ENCODE results near the gene KDM1B.

KDM1B gene

DNA sequence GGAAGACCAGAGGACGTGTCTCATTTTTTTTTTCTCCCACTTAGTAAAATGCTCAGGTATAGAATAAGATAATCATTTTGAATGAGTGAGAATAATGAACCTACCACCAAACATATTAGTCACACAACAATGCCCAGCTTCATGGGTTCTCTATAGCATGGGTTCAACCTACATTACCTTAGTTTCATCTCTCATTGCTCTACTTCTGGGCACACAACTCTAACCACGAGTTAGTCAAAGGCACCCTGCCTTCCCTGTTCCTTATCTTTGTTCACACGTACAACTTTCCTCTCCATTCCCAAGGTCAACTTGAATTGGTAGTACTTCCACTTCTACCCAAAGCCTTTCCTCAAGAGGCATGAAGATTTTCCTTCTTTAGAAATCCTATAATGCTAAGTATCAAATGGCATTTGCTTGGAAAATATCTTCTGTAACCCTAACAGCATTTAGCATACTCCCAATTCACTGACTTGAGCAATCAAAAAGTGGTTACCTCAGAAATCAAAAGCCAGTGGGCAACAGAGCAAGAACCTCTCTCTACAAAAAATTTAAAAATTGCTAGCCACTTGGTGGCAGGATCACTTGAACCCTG is 88.2 kb downstream of the KDM1B start:
- peaks cover 46% of the 10 kb centered on the region for H3K4me1 Mint-ChIP-seq (ENCODE audit: low read depth)
- peaks cover 50% of the 10 kb centered on the region for H3K36me3 Mint-ChIP-seq (ENCODE audit: low read depth)

DNA sequence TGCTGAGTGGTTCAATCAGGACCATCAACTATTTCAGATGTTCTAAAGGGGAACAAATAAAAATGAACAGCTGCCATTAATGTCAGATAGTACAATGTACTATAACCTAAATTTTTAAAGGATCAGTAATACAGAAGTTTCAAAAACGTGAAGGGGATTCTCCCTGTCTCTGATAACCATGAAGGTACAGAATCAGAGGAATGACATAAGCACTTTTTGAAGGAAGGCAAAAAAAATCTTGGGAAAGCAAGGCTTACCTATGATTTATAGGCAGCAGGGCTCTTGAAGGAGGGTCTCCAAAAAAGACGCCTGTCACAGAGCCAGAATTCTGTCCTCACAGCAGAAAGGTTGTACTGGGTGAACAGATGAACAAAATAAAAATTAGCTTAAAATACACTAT is 89.0 kb downstream of the KDM1B start:
- no peaks in the 10 kb centered on the region for H3K27me3 Mint-ChIP-seq (ENCODE audit: low read depth)
- H3K36me3 Mint-ChIP-seq (ENCODE audit: low read depth), result peaks cover 57% of the 10 kb centered on the region
- H3K9me3 Mint-ChIP-seq, result no peaks in the 10 kb centered on the region
- no peak overlapping the region for H3K4me3 Mint-ChIP-seq
- no peak overlapping the region for H3K27ac Mint-ChIP-seq
- H3K4me1 Mint-ChIP-seq (ENCODE audit: low read depth), result peaks cover 47% of the 10 kb centered on the region

More for the DNA sequence above, 88.2 kb downstream of the KDM1B start:
- H3K9me3 Mint-ChIP-seq, result no peaks in the 10 kb centered on the region
- no peak overlapping the region for H3K27ac Mint-ChIP-seq
- H3K27me3 Mint-ChIP-seq (ENCODE audit: low read depth), result no peaks in the 10 kb centered on the region
- H3K4me3 Mint-ChIP-seq, result no peak overlapping the region

DNA sequence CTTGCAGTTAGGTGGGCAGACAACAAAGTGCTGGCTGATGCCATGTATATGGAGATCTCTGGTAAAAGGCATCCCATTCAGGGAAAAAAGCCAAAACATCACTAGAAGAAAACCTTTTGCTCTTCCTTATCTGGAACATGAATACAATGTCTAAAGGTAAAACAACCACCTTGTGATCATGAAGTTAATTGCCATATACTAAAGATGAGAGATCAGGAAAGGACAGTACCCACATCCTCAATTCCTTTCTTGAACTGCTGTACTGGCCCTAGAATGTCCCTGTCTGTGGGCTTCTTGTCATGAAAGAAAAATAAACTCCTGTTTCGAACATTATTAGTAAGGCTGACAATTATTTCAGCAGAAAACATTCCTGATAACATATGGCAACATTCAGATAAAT is 89.9 kb downstream of the KDM1B start:
- Mint-ChIP-seq H3K4me1 (ENCODE audit: low read depth) (peaks cover 51% of the 10 kb centered on the region), H3K9me3 (no peaks in the 10 kb centered on the region), H3K27ac (no peak overlapping the region), H3K27me3 (ENCODE audit: low read depth) (no peaks in the 10 kb centered on the region), H3K36me3 (ENCODE audit: low read depth) (peaks cover 57% of the 10 kb centered on the region), H3K4me3 (no peak overlapping the region)

DNA sequence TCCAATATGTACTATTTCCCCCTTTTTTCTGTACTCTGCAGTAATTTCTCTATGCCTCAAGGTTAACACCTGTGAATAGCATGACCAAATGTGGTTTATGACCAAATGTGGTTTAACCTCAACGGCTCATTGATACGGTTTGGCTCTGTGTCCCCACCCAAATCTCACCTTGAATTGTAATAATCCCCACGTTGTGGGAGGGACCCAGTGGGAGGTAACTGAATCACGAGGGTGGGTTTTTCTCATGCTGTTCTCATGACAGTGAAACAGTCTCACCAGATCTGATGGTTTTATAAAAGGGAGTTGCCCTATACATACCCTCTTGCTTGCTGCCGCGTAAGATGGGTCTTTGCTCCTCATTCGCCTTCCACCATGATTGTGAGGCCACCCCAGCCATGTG is 90.4 kb downstream of the KDM1B start:
- no peaks in the 10 kb centered on the region for H3K27me3 Mint-ChIP-seq (ENCODE audit: low read depth)
- peaks cover 57% of the 10 kb centered on the region for H3K36me3 Mint-ChIP-seq (ENCODE audit: low read depth)
- H3K27ac Mint-ChIP-seq, result peak overlapping the region; percentile 73
- H3K4me1 Mint-ChIP-seq (ENCODE audit: low read depth), result peaks cover 51% of the 10 kb centered on the region
- H3K4me3 Mint-ChIP-seq, result no peak overlapping the region
- no peaks in the 10 kb centered on the region for H3K9me3 Mint-ChIP-seq

DNA sequence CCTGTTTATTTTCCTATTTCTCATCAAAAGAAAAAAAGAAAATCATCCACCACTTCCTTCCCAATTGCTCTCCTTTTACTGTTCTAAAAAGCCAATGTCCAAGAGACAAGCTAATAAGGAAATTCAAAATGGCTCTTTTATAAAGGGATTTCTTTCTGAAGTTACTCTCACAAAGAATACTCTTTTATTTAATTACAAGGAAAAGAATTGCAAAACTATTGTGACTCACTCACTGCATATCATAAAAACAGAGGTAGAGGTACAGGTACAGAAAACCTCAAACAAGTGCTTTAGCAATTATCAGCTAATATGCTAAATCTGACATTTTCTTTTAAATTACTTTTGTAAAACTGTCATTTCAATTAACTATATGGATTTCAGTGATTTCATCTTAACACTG is 91.0 kb downstream of the KDM1B start:
- H3K4me3 Mint-ChIP-seq, result no peak overlapping the region
- no peaks in the 10 kb centered on the region for H3K9me3 Mint-ChIP-seq
- peaks cover 57% of the 10 kb centered on the region for H3K36me3 Mint-ChIP-seq (ENCODE audit: low read depth)
- peaks cover 48% of the 10 kb centered on the region for H3K4me1 Mint-ChIP-seq (ENCODE audit: low read depth)
- no peaks in the 10 kb centered on the region for H3K27me3 Mint-ChIP-seq (ENCODE audit: low read depth)
- no peak overlapping the region for H3K27ac Mint-ChIP-seq

DNA sequence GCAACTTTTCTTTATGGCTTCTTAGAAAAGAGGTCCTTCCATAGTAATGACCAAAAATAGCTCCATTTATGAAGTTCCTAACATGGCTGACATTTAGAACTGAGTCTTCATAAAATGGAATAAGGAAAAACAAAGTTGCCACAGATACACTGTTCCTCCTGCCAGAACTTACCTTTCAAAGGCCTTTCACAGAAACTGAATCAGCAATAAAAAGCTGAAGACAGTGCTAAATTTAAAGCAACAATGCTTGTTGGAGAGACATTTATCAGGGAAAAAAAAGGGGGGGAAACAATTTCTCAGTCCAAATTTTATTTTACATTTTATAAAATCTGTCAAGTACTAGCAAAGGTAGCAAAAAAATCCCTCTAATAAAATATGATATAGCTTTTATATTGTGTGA is 91.8 kb downstream of the KDM1B start:
- Mint-ChIP-seq H3K27ac (no peak overlapping the region), H3K4me3 (no peak overlapping the region), H3K9me3 (no peaks in the 10 kb centered on the region), H3K4me1 (ENCODE audit: low read depth) (peaks cover 46% of the 10 kb centered on the region), H3K36me3 (ENCODE audit: low read depth) (peaks cover 62% of the 10 kb centered on the region), H3K27me3 (ENCODE audit: low read depth) (no peaks in the 10 kb centered on the region)

DNA sequence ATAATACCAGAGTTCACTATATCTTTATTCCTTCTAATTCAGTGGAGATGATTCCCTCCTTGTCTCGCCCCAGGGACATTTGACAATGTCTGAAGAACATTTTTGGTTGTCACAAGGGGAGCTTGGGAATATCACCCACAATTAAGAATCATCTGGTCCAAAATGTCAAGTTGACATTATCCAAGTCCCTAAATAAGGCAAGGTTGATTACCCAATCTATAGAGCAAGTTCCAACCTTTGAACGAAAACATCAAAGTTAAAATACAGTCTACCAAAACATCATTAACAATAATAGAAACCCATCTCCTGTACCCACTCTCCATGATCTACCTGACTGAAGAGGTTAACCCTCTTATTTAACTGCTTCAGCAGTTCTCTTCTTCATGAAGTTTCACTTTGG is 93.5 kb downstream of the KDM1B start:
- peaks cover 34% of the 10 kb centered on the region for H3K4me1 Mint-ChIP-seq (ENCODE audit: low read depth)
- peaks cover 54% of the 10 kb centered on the region for H3K36me3 Mint-ChIP-seq (ENCODE audit: low read depth)
- H3K9me3 Mint-ChIP-seq, result no peaks in the 10 kb centered on the region
- H3K27ac Mint-ChIP-seq, result no peak overlapping the region
- H3K4me3 Mint-ChIP-seq, result no peak overlapping the region
- H3K27me3 Mint-ChIP-seq (ENCODE audit: low read depth), result no peaks in the 10 kb centered on the region

DNA sequence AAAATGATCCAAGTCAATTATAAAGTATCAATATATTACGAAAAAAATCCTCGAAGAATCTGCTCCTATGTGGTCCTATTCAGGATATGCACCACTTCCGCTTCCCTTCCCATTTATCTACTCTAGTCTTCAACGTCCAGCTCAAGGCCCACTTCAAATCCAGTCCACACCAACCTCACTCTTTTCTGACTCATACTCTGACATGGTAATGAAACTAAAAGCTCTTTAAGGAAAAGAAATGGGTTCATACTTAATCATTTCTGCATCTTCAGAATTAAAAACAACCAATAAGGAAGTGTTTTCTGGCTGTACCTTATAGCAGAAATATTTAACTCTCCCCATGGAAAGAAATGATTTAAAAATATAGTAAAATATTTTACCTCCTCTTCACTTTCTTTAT is 94.0 kb downstream of the KDM1B start:
- peaks cover 51% of the 10 kb centered on the region for H3K36me3 Mint-ChIP-seq (ENCODE audit: low read depth)
- H3K27me3 Mint-ChIP-seq (ENCODE audit: low read depth), result no peaks in the 10 kb centered on the region
- no peak overlapping the region for H3K27ac Mint-ChIP-seq
- H3K9me3 Mint-ChIP-seq, result no peaks in the 10 kb centered on the region
- no peak overlapping the region for H3K4me3 Mint-ChIP-seq
- H3K4me1 Mint-ChIP-seq (ENCODE audit: low read depth), result peaks cover 30% of the 10 kb centered on the region

DNA sequence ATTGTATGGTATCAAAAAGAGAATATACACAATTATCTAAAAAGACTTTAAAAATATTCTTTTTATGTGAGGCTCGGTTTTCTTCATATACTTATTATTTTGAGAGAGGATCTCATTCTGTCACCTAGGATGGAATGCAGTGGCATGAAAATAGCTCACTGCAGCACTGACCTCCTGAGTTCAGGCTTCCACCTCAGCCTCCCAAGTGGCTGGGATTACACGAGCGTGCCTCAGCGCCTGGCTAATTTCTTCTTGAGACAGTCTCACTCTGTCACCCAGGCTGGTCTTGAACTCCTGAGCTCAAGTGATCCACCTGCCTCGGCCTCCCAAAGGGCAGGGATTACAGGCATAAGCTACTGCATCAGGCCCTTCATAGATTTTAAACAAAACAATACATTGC is 98.4 kb downstream of the KDM1B start:
- Mint-ChIP-seq H3K36me3 (ENCODE audit: low read depth) (peaks cover 46% of the 10 kb centered on the region), H3K4me1 (ENCODE audit: low read depth) (peaks cover 16% of the 10 kb centered on the region), H3K27me3 (ENCODE audit: low read depth) (no peaks in the 10 kb centered on the region), H3K4me3 (no peak overlapping the region), H3K27ac (no peak overlapping the region), H3K9me3 (no peaks in the 10 kb centered on the region)

DNA sequence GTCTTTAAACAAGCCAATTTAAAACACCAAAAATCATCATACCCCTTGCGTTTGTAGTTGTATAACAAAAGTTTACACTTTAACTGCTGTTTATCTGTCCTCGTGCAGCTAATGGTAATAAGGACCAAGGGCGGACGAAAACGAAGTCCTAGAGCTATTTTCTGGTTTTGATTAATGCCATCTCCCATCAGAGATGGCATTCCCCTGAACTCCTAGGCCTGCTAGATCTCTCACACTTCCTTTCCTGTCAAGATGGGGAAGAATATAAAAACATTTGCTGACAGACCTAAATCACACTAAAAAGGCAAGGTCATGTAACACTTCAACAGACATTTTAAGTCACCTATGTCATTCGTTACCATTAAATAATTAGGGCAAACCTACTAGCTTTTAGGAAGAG is 99.6 kb downstream of the KDM1B start:
- Mint-ChIP-seq H3K36me3 (ENCODE audit: low read depth) (peaks cover 42% of the 10 kb centered on the region), H3K4me1 (ENCODE audit: low read depth) (peaks cover 19% of the 10 kb centered on the region), H3K27ac (no peak overlapping the region), H3K4me3 (no peak overlapping the region), H3K27me3 (ENCODE audit: low read depth) (no peaks in the 10 kb centered on the region), H3K9me3 (no peaks in the 10 kb centered on the region)

DNA sequence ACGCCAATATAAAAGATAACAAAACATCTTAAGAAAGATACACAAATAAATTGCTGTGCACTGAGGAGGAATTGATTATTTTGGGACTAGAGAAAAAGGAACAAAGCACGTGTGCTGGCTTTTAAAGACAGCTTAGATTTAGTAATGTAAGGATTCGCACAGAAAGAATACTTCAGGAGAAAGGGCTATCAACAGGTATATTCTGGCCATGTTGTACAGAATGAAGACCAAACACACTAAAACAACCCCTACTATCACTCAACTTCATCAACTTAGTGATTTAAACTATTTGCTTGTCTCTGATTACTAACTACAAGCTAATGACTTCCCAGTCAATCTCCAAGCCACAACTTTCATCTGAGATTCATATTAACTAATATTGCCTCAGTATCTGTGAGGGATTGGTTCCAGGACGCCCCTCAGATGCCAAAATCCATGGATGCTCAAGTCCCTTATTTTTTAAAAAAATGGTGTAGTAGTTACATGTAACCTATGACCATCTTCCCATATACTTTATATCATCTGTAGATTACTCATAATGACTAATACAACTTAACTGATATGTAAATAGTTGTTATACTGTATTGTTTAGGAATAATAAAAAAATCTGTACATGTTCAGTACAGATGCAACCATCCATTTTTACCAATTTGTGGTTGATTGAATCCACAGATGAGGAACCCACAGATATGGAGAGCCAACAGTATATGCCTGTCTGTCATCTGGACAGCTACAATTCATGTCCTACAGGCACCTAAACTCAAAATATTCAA is 104.6 kb downstream of the KDM1B start:
- Mint-ChIP-seq H3K27ac (peak overlapping the region; percentile 12), H3K36me3 (ENCODE audit: low read depth) (peaks cover 50% of the 10 kb centered on the region), H3K9me3 (no peaks in the 10 kb centered on the region), H3K4me1 (ENCODE audit: low read depth) (peaks cover 42% of the 10 kb centered on the region), H3K27me3 (ENCODE audit: low read depth) (no peaks in the 10 kb centered on the region), H3K4me3 (peak overlapping the region; percentile 46)

DNA sequence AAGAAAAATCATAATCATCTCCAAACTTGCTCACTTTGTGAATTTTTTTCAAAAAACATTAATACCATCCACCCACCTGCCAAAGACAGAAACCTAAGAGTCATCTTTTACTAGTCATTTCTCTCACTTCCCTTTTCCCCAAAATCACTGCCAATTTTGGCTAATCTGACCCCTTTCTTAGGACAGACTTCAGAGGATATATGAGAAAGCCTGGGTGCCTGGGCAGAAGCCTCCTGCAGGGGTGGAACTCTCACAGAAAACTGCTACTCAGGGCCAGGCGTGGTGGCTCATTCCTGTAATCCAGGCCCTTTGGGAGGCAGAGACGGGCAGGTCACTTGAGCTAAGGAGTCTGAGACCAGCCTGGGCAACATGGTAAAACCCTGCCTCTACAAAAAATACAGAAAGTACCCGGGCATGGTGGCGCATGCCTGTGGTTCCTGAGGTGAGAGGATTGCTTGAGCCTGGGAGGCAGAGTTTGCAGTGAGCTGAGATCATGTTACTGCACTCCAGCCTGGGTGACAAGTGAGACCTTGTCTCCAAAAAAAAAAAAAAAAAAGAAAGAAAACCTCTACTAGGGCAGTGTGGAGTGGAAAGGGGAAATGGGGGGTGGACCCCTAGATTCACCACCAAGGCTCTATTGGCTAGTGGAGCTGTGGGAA is 105.4 kb downstream of the KDM1B start:
- H3K27me3 Mint-ChIP-seq (ENCODE audit: low read depth), result no peaks in the 10 kb centered on the region
- no peaks in the 10 kb centered on the region for H3K9me3 Mint-ChIP-seq
- H3K27ac Mint-ChIP-seq, result peak overlapping the region; percentile 12
- H3K36me3 Mint-ChIP-seq (ENCODE audit: low read depth), result peaks cover 43% of the 10 kb centered on the region
- peaks cover 49% of the 10 kb centered on the region for H3K4me1 Mint-ChIP-seq (ENCODE audit: low read depth)
- H3K4me3 Mint-ChIP-seq, result peak overlapping the region; percentile 46

DNA sequence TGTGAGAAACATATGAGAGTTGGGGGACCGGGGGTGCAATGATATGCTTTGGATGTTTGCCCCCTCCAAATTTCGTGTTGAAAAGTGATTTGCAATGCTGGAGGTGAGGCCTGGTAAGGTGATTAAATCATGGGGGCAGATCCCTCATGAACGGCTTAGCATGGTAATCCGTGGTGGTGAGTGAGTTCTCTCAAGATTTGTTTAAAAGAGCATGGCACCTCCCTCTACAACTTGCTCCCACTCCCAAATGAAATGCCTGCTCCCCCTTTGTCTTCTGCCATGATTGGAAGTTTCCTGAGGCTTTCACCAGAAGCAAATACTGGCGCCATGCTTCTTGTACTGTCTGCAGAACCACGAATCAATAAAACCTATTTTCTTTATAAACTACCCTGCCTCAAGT is 106.7 kb downstream of the KDM1B start:
- peaks cover 38% of the 10 kb centered on the region for H3K36me3 Mint-ChIP-seq (ENCODE audit: low read depth)
- no peaks in the 10 kb centered on the region for H3K27me3 Mint-ChIP-seq (ENCODE audit: low read depth)
- peak overlapping the region; percentile 97 for H3K4me3 Mint-ChIP-seq
- H3K9me3 Mint-ChIP-seq, result no peaks in the 10 kb centered on the region
- peaks cover 49% of the 10 kb centered on the region for H3K4me1 Mint-ChIP-seq (ENCODE audit: low read depth)
- peak overlapping the region; percentile 43 for H3K27ac Mint-ChIP-seq

DNA sequence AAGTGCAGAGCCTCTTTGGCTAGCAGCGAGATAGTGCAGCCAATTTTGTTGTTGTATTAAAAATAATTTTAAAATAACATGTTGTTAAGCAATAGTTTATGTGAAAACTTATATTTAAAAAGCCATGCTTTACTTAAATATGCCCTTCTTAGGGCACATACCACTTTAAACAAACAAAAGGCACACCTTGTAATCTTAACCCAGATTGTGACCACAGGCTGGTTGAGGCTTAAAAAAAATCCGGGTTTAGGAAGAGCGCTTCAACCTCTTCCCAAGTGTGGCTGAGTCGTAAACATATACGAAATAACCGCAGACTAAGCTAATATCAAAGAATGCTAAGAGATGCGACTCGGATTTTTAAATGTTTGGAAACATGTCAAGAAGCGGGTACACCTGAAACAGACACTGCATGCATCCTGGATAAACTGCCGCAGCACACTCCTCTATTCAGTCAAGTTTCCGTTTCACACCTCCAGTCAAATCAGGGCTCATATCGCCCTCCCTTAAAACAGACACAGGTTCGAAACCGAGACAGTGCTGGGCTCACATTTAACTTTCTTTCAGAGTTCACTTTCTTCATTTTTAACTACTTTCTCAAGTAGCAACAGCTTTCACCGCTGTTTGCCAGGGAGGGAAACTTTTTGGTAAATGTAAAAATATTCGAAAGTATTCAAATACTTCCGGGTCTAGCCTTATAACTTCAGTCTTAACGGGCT is 107.6 kb downstream of the KDM1B start:
- Mint-ChIP-seq H3K27me3 (ENCODE audit: low read depth) (no peaks in the 10 kb centered on the region), H3K4me1 (ENCODE audit: low read depth) (peaks cover 49% of the 10 kb centered on the region), H3K4me3 (peak overlapping the region; percentile 97), H3K27ac (peak overlapping the region; percentile 91), H3K36me3 (ENCODE audit: low read depth) (peaks cover 32% of the 10 kb centered on the region), H3K9me3 (no peaks in the 10 kb centered on the region)
